ENCODE data around the gene ACOXL. TPM values are rescaled to one million over a fixed set of nuclear protein-coding genes. Genes with fewer than 3 reads are reported as not detected.
"Not testable (repeated sequence)": the region's sequence is repeated elsewhere in the genome, so short reads cannot be mapped to it uniquely, and the experiment has no call there.

The ACOXL gene
- total RNA-seq, 2 experiments from 2014 or later: 0.26 to 0.41 TPM

DNA sequence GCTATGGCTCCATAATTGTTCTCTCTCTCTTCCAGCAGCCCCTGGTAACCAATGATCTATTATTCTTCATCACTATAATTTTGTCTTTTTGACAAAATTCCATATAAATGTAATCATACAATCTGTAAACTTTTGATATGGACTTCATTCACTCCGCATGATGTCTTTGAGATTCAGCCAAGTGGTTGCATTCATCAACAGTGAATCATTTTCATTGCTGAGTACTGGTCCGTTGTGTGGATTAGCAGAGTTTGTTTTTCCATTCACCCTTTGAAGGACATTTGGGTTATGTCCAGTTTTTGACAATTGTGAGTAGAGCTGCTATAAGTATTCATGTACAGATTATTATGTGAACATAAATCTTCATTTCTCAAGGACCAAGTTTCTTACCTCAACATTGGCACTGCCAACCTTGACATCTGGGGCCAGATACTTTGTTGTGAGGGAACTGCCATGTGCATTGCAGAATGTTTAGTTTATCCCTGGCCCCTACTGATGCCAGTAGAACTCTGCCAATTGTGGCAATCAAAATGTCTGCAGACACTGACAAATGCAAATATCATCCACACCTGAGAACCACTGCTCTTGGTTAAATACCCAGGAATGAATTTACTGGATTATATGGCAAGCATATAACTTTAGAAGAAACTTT, 340.0 kb downstream of the ACOXL start:
- Mint-ChIP-seq H3K27me3 (peaks cover 27% of the 10 kb centered on the region), H3K4me3 (no peak overlapping the region), H3K9me3 (peaks cover 18% of the 10 kb centered on the region), H3K36me3 (peaks cover 2% of the 10 kb centered on the region), H3K4me1 (ENCODE audit: low read depth) (no peaks in the 10 kb centered on the region), H3K27ac (no peak overlapping the region)
- POLR2A ChIA-PET: no interaction called here
- DNase-seq: no peak
- intact Hi-C loops (cut with micrococcal nuclease): no loop called here
- CTCF ChIA-PET: no interaction called here

DNA sequence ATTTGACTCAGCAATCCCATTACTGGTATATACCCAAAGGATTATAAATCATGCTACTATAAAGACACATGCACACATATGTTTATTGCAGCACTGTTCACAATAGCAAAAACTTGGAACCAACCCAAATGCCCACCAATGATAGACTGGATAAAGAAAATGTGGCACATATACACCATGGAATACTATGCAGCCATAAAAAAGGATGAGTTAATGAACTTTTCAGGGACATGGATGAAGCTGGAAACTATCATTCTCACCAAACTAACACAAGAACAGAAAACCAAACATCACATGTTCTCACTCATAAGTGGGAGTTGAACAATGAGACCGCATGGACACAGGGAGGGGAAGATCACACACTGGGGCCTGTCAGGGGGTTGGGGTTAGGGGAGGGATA, 350.3 kb downstream of the ACOXL start:
- CTCF ChIA-PET; H3K36me3 Mint-ChIP-seq; DNase-seq; H3K4me3 Mint-ChIP-seq; H3K9me3 Mint-ChIP-seq; H3K4me1 Mint-ChIP-seq (ENCODE audit: low read depth); H3K27ac Mint-ChIP-seq; intact Hi-C loops (cut with micrococcal nuclease): not testable (repeated sequence)
- peaks cover 81% of the 10 kb centered on the region for H3K27me3 Mint-ChIP-seq
- POLR2A ChIA-PET: interaction anchor here (0.7 kb wide), 1 partner anchor 58 kb away, joined by 3 read pairs; no protein-coding TSS in a partner anchor

DNA sequence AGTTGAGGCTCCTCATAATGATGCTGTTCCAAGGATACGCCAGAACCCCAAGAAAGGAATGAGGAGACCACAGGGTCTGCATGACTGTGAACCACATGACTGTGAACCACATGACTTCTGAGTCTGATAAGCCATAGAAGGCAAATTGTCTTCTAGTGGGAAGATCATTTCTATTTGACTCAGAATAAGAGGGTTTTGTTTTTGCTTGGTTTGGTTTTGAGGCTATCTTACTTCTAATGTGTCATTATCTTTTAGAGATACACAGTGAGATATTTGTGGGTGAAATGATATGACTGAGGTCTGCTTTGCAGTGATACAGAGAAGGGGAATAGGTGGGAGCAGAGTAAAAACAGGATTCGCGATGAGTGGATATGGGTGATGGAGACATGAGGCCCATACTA, 359.4 kb downstream of the ACOXL start:
- no peak overlapping the region for H3K27ac Mint-ChIP-seq
- no peaks in the 10 kb centered on the region for H3K36me3 Mint-ChIP-seq
- H3K4me1 Mint-ChIP-seq (ENCODE audit: low read depth): peaks cover 18% of the 10 kb centered on the region
- H3K9me3 Mint-ChIP-seq: no peaks in the 10 kb centered on the region
- peak; percentile 34 for DNase-seq
- H3K4me3 Mint-ChIP-seq: no peak overlapping the region
- POLR2A ChIA-PET: interaction anchor here (0.6 to 1.2 kb wide), 4 partner anchors 19 to 287 kb away, joined by 3 to 4 read pairs (median 3); no protein-coding TSS in a partner anchor
- peaks cover 49% of the 10 kb centered on the region for H3K27me3 Mint-ChIP-seq
- CTCF ChIA-PET: interaction anchor here (0.7 to 2.6 kb wide), 4 partner anchors 9 to 226 kb away, joined by 3 to 6 read pairs (median 4); no protein-coding TSS in a partner anchor
- intact Hi-C loops (cut with micrococcal nuclease): loop anchor here (1.0 to 5.0 kb wide), 10 partner anchors 8 to 571 kb away; no protein-coding TSS in a partner anchor

DNA sequence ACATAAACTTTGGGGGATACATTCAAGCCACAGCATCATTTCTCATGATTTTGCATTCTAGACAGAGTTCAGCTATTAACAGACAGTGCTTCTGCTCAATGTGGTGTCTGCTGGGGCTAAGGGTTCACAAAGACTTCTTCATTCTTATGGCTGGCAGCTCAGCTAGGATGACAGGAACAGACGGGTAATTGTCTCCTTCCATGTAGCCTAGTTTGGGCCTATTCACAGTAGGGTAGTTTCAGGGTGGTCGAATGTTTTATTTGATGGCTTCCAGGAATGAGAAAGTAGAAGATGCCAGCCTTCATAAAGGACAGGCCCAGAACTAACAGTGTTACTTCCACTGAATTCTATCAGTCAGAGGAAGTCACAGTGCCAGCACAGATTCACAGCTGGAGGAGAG, 362.3 kb downstream of the ACOXL start:
- intact Hi-C loops (cut with micrococcal nuclease): loop anchor here (5.0 kb wide), 2 partner anchors 212 to 347 kb away; no protein-coding TSS in a partner anchor
- H3K4me1 Mint-ChIP-seq (ENCODE audit: low read depth): peaks cover 18% of the 10 kb centered on the region
- H3K36me3 Mint-ChIP-seq: no peaks in the 10 kb centered on the region
- H3K9me3 Mint-ChIP-seq: no peaks in the 10 kb centered on the region
- ChIA-PET POLR2A (no interaction called here), CTCF (no interaction called here)
- no peak overlapping the region for H3K4me3 Mint-ChIP-seq
- DNase-seq: no peak
- H3K27ac Mint-ChIP-seq: no peak overlapping the region
- peaks cover 49% of the 10 kb centered on the region for H3K27me3 Mint-ChIP-seq

DNA sequence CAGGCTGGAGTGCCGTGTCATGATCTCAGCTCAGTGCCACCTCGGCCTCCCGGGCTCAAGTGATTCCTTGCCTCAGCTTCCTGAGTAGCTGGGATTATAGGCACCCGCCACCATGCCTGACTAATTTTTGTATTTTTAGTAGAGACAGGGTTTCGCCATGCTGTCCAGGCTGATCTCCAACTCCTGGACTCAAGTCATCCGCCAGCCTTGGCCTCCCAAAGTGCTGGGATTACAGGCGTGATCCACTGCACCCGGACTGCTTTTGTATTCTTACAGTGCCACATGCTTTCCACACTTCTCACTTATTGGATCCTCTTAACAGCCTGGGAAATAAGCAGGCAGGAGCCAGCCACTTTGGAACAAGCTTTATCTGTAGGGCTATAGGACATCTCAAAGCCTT, 363.1 kb downstream of the ACOXL start:
- Mint-ChIP-seq H3K27me3 (peaks cover 44% of the 10 kb centered on the region), H3K9me3 (no peaks in the 10 kb centered on the region), H3K27ac (no peak overlapping the region), H3K36me3 (no peaks in the 10 kb centered on the region), H3K4me3 (no peak overlapping the region), H3K4me1 (ENCODE audit: low read depth) (peaks cover 25% of the 10 kb centered on the region)
- intact Hi-C loops (cut with micrococcal nuclease): no loop called here
- DNase-seq: no peak
- ChIA-PET POLR2A (no interaction called here), CTCF (interaction anchor here (1.0 kb wide), 1 partner anchor 284 kb away, joined by 3 read pairs; no protein-coding TSS in a partner anchor)

DNA sequence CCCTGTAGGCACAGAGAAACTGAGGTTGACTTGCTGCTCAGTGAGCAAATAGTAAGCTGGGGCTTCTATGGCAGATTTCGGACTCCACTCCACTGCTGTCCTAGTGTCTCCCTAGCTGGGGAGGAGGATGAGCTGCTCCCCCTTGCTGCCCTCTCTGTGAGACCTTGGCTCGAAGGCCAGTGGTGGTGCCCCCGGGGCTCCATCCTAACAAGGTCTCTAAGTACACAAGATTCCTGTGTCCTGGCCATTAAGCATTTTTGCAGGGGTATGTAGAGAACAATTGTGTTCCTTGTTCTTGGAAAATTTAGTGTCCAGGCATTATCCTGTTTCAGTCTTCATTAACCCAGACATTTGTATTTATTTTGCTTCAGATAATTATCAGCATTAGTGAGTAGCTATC, 367.0 kb downstream of the ACOXL start:
- no peak for DNase-seq
- Mint-ChIP-seq H3K27me3 (peaks cover 41% of the 10 kb centered on the region), H3K36me3 (no peaks in the 10 kb centered on the region), H3K9me3 (no peaks in the 10 kb centered on the region), H3K4me1 (ENCODE audit: low read depth) (peaks cover 22% of the 10 kb centered on the region), H3K27ac (no peak overlapping the region), H3K4me3 (no peak overlapping the region)
- CTCF ChIA-PET: interaction anchor here (0.6 to 1.4 kb wide), 4 partner anchors 14 to 286 kb away, joined by 3 to 4 read pairs (median 3); no protein-coding TSS in a partner anchor
- intact Hi-C loops (cut with micrococcal nuclease): no loop called here
- POLR2A ChIA-PET: interaction anchor here (1.3 to 2.0 kb wide), 2 partner anchors 12 to 21 kb away, joined by 3 to 7 read pairs; partner anchors contain the start of gene BCL2L11

DNA sequence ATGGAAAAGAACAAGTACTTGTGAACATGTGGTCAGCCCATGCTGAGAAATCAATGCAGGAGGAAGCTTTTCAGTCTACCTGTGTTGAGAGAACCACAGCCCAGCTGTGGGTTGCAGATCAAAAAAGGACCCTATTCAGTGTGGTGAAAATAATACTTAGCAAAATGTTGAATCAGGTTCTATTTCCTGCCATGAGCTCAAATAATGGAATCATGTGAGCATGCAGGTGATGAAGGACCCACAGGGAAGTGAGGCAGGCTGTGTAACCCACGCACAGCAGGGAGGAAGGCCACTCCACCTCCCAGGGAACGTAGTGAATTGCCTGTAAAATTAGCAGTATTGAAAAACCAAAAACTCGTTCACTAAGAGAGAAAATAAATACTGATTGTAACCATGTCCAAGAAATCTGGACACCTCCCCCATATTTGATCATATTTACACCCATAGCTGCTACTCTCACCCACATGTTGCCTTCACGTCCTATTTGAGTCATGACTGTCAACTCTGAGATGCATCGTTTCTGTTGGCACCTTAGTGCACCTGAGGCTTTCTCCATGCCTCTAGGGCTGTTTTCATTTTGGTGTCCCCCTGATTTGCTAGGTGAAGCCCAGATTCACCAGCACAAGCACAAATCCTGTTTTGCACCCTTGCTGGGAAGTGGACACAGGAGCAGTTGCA, 367.9 kb downstream of the ACOXL start:
- no peaks in the 10 kb centered on the region for H3K36me3 Mint-ChIP-seq
- peaks cover 22% of the 10 kb centered on the region for H3K4me1 Mint-ChIP-seq (ENCODE audit: low read depth)
- no peak overlapping the region for H3K4me3 Mint-ChIP-seq
- H3K27ac Mint-ChIP-seq: no peak overlapping the region
- intact Hi-C loops (cut with micrococcal nuclease): loop anchor here (1.0 kb wide), 3 partner anchors 8 to 45 kb away; no protein-coding TSS in a partner anchor
- no peak for DNase-seq
- no peaks in the 10 kb centered on the region for H3K9me3 Mint-ChIP-seq
- CTCF ChIA-PET: interaction anchor here (0.6 to 1.4 kb wide), 4 partner anchors 9 to 235 kb away, joined by 3 to 6 read pairs (median 4); no protein-coding TSS in a partner anchor
- POLR2A ChIA-PET: interaction anchor here (1.3 to 2.0 kb wide), 2 partner anchors 11 to 20 kb away, joined by 3 to 7 read pairs; partner anchors contain the start of gene BCL2L11
- peaks cover 37% of the 10 kb centered on the region for H3K27me3 Mint-ChIP-seq

DNA sequence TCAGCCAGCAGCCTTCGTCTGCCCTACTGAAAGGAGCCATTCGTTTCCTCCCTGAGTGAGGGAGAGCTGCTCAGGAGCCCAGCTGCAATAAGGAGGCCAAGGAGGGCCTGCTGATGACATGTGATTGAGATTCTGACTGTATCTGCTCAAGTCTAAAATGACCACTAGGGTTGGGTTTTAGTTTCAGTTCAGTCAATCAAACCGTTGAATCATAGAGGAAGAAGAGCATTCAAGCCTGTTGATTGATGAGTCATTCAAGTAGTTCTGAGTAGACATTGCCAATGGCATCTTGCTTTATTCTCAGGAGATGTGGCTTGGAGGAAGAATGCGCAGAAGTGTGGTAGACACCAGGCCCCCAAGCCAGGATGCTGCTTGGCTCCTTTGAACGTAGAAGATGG, 368.4 kb downstream of the ACOXL start:
- Mint-ChIP-seq H3K36me3 (no peaks in the 10 kb centered on the region), H3K27me3 (peaks cover 38% of the 10 kb centered on the region), H3K9me3 (no peaks in the 10 kb centered on the region), H3K4me1 (ENCODE audit: low read depth) (peaks cover 22% of the 10 kb centered on the region), H3K4me3 (no peak overlapping the region), H3K27ac (no peak overlapping the region)
- CTCF ChIA-PET: interaction anchor here (0.8 kb wide), 1 partner anchor 9 kb away, joined by 6 read pairs; no protein-coding TSS in a partner anchor
- intact Hi-C loops (cut with micrococcal nuclease): loop anchor here (1.0 kb wide), 4 partner anchors 8 to 45 kb away; no protein-coding TSS in a partner anchor
- POLR2A ChIA-PET: interaction anchor here (1.3 to 2.0 kb wide), 2 partner anchors 11 to 20 kb away, joined by 3 to 7 read pairs; partner anchors contain the start of gene BCL2L11
- peak; percentile 51 for DNase-seq

DNA sequence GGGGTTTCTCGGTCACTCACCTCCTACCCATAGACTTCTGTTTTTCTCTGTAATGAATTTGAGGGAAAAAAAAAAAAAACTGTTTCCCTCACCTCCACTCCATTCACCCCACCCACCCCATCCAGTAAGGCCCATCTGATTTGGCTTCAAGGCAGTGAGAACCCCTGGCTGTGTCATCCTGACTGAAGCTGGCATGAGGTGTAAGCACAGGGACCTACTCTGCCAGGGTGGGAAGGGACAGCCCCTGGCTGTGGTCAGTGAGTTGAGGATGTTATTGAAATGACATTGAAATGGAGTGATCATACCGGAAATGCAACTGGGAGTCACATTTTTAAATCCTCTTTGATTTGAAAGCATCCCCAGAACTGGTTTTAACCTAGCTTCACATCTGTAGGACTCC, 369.2 kb downstream of the ACOXL start:
- ChIA-PET POLR2A (interaction anchor here (1.1 to 2.0 kb wide), 2 partner anchors 11 to 19 kb away, joined by 3 to 7 read pairs; partner anchors contain the start of gene BCL2L11), CTCF (interaction anchor here (0.5 kb wide), 1 partner anchor 71 kb away, joined by 3 read pairs; no protein-coding TSS in a partner anchor)
- intact Hi-C loops (cut with micrococcal nuclease): loop anchor here (1.0 kb wide), 1 partner anchor 10 kb away; no protein-coding TSS in a partner anchor
- H3K27ac Mint-ChIP-seq: no peak overlapping the region
- no peaks in the 10 kb centered on the region for H3K36me3 Mint-ChIP-seq
- H3K9me3 Mint-ChIP-seq: no peaks in the 10 kb centered on the region
- H3K27me3 Mint-ChIP-seq: peaks cover 44% of the 10 kb centered on the region
- peak; percentile 59 for DNase-seq
- H3K4me3 Mint-ChIP-seq: no peak overlapping the region
- H3K4me1 Mint-ChIP-seq (ENCODE audit: low read depth): peaks cover 26% of the 10 kb centered on the region

DNA sequence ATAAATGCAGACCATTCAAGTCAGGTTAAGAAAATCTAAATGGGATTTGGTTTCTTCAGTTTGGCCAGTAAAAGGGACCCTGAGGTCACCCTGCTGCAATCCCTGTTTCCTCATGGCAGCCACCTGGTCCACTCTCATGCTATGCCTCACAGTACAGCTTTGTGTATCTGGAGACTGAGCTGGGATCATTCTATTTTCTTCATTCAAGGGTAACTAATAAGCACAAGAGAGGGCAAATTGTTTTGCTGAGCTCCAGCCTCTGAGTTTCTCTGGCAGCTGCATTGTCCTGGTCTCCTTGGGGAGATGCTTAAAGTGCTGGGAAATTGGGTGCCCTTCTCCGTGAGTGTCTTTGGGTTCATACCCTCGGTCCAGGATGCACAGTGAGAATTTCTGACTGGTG, 369.8 kb downstream of the ACOXL start:
- intact Hi-C loops (cut with micrococcal nuclease): no loop called here
- no peak for DNase-seq
- Mint-ChIP-seq H3K27me3 (peaks cover 43% of the 10 kb centered on the region), H3K9me3 (no peaks in the 10 kb centered on the region), H3K4me3 (no peak overlapping the region), H3K4me1 (ENCODE audit: low read depth) (peaks cover 30% of the 10 kb centered on the region), H3K27ac (no peak overlapping the region), H3K36me3 (no peaks in the 10 kb centered on the region)
- CTCF ChIA-PET: no interaction called here
- POLR2A ChIA-PET: interaction anchor here (1.1 kb wide), 1 partner anchor 10 kb away, joined by 3 read pairs; no protein-coding TSS in a partner anchor

DNA sequence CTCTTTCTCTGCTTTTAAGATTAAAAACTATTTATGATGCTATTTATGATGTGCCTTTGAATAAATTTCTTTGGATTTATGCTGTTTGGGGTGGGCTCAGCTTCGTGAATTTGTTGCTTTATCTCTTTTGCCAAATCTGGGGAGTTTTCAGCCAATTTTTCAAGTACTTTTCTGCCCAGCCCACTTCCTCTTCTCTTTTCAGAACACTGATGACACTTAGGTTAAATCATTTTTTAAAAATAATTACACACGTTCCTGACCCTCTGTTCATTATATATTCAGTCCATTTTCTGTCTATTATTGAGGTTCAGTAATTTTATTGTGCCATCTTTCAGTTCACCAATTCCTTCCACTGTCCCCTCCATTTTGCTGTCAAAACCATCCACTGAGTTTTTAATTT, 373.6 kb downstream of the ACOXL start:
- intact Hi-C loops (cut with micrococcal nuclease): loop anchor here (2.0 kb wide), 1 partner anchor 21 kb away; no protein-coding TSS in a partner anchor

DNA sequence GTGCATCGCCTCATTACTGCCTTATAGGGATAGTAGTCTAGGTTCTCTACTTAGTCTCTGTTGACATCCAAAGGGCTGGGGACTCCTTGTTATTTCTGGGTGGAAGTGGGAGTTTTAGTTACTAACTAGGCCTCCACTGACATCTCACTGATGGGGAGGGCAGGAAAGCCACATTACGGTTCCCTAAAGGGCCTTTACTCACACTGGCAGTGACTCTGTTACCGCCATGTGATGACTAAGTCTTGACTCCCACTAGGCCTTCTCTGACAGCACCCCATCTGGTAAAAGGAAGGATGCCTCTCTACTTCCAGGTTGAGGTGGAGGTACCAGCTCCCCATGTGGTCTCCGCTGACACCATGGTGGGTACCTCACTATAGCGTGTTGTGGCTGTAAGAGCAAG, 374.3 kb downstream of the ACOXL start:
- Mint-ChIP-seq H3K27ac (no peak overlapping the region), H3K4me3 (no peak overlapping the region), H3K9me3 (no peaks in the 10 kb centered on the region), H3K4me1 (ENCODE audit: low read depth) (peaks cover 19% of the 10 kb centered on the region), H3K27me3 (peaks cover 51% of the 10 kb centered on the region), H3K36me3 (no peaks in the 10 kb centered on the region)
- intact Hi-C loops (cut with micrococcal nuclease): no loop called here
- ChIA-PET POLR2A (no interaction called here), CTCF (no interaction called here)
- peak; percentile 37 for DNase-seq

More for the DNA sequence above, 373.6 kb downstream of the ACOXL start:
- Mint-ChIP-seq H3K27me3 (peaks cover 50% of the 10 kb centered on the region), H3K4me3 (no peak overlapping the region), H3K36me3 (no peaks in the 10 kb centered on the region), H3K27ac (no peak overlapping the region), H3K9me3 (no peaks in the 10 kb centered on the region), H3K4me1 (ENCODE audit: low read depth) (peaks cover 22% of the 10 kb centered on the region)
- DNase-seq: no peak
- CTCF ChIA-PET: no interaction called here
- POLR2A ChIA-PET: no interaction called here
